ENCODE measurements around the gene DNAJA4. TPM values are rescaled to one million over a fixed set of nuclear protein-coding genes. Genes with fewer than 3 reads are reported as not detected.

Gene DNAJA4
- total and polyA plus RNA-seq, 2 of the 8 experiments (the other 6 are each of a cell fraction or from before 2014, with no cell fraction given) = 3.6 to 6.2 TPM

DNA sequence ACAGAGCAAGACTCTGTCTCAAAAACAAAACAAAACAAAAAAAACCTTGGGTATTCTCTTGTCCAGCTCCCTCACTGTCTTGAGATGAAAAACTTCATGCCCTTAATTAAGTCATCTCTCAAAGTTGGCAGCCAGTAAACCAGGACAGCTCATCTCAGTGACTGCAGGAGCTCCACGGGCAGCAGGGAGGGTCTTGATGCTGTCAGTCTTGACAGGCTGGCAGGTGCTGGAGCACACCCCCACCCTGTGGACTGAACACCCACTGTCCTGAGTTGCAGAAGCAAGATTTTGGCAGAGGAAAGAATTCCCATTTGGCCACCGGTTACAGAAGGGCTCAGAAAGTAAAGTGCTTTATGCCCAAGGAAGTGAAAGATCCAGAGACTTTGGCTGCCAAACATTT is 8.0 kb downstream of the DNAJA4 start:
- DNase-seq (ENCODE audit: low read depth in 1 of 2, low spot score in 2 of 2) (no peak), FAIRE-seq (no peak)
- 65% methylated on average over 2 of the region's 2 CpGs; no CpG with 5 or more reads in 1 of the 2 experiments for WGBS, 2 experiments (ENCODE audit: extremely low coverage in 1 of 2, insufficient coverage in 1 of 2, insufficient read length in 1 of 2, insufficient replicate concordance in 2 of 2, low coverage in 1 of 2, low lambda C conversion rate in 2 of 2, missing lambda C conversion rate in 1 of 2)
- no peak overlapping the region for H3K4me3 ChIP-seq (ENCODE audit: extremely low read depth in 1 of 4, insufficient read depth in 2 of 4, low read depth in 3 of 4, low read length in 4 of 4)
- H3K9ac ChIP-seq (replicated peaks in 1 of 4; ENCODE audit: extremely low read depth in 1 of 4, low read depth in 3 of 4, low read length in 3 of 4) = no peak overlapping the region
- H3K56ac ChIP-seq (replicated peaks; ENCODE audit: insufficient read length, low read depth, low read length) = no peak overlapping the region
- no peak overlapping the region for H4K91ac ChIP-seq (replicated peaks; ENCODE audit: insufficient read length, low read length)
- no peaks in the 10 kb centered on the region for H4K20me1 ChIP-seq (replicated peaks in 1 of 2; ENCODE audit: control insufficient read depth in 1 of 2, insufficient read depth in 2 of 2, low read length in 2 of 2)
- no peak overlapping the region for H2BK120ac ChIP-seq (replicated peaks; ENCODE audit: low read depth, low read length)
- no peak overlapping the region for H2AFZ ChIP-seq (ENCODE audit: low read length)
- no peak overlapping the region for H4K8ac ChIP-seq (ENCODE audit: extremely low read depth, insufficient read depth, low read length)
- H2BK15ac ChIP-seq (ENCODE audit: low read length) = no peak overlapping the region
- H3K4me1 ChIP-seq (replicated peaks in 1 of 4; ENCODE audit: control insufficient read depth in 3 of 4, insufficient read depth in 4 of 4, low read length in 3 of 4) = no peaks in the 10 kb centered on the region; a peak in 1 of 7 replicates
- H3K14ac ChIP-seq (ENCODE audit: insufficient read length) = no peak overlapping the region
- no peak overlapping the region for H4K5ac ChIP-seq (ENCODE audit: insufficient read length, low read depth, low read length)
- POLR2A ChIA-PET (ENCODE audit: partially characterized antibody) = interaction anchor here (1.1 kb wide), 1 partner anchor 9 kb away, joined by 3 read pairs; no protein-coding TSS in a partner anchor
- no peak overlapping the region for H3K23ac ChIP-seq (ENCODE audit: insufficient read length)
- H2BK5ac ChIP-seq (ENCODE audit: low read depth, low read length) = no peak overlapping the region
- H3K27ac ChIP-seq (ENCODE audit: low read depth, low read length) = no peak overlapping the region
- H3K27me3 ChIP-seq (replicated peaks in 1 of 4; ENCODE audit: control insufficient read depth in 3 of 4, extremely low read depth in 1 of 4, insufficient read depth in 3 of 4, low read length in 3 of 4) = no peaks in the 10 kb centered on the region
- H3K79me1 ChIP-seq (ENCODE audit: low read depth, low read length) = no peaks in the 10 kb centered on the region
- H2AK5ac ChIP-seq (ENCODE audit: low read depth, low read length) = no peak overlapping the region
- CTCF ChIA-PET (ENCODE audit: partially characterized antibody) = interaction anchor here (0.7 to 1.9 kb wide), 3 partner anchors 23 to 61 kb away, joined by 3 to 5 read pairs (median 3); no protein-coding TSS in a partner anchor
- no peaks in the 10 kb centered on the region for H3K23me2 ChIP-seq (ENCODE audit: low read depth, low read length)
- H3K9me3 ChIP-seq (ENCODE audit: insufficient read depth in 2 of 2, low read depth in 1 of 2, low read length in 1 of 2) = no peaks in the 10 kb centered on the region
- no peaks in the 10 kb centered on the region for H3K36me3 ChIP-seq (ENCODE audit: control insufficient read depth in 2 of 4, insufficient read depth in 4 of 4, low read length in 3 of 4)
- H2BK12ac ChIP-seq (ENCODE audit: low read depth, low read length) = no peak overlapping the region
- no peak overlapping the region for H3K4ac ChIP-seq (replicated peaks; ENCODE audit: insufficient read length, low read depth, low read length)
- no peak overlapping the region for H3K18ac ChIP-seq (ENCODE audit: extremely low read depth, low read length)
- H2BK20ac ChIP-seq (ENCODE audit: low read length) = no peak overlapping the region
- no peak overlapping the region for H3K4me2 ChIP-seq (ENCODE audit: insufficient read depth in 1 of 2, low read depth in 2 of 2, low read length in 2 of 2)
- no peaks in the 10 kb centered on the region for H3K79me2 ChIP-seq (ENCODE audit: control insufficient read depth in 1 of 2, insufficient read depth in 2 of 2, low read length in 2 of 2)
- TF ChIP-seq, protein P1, sequence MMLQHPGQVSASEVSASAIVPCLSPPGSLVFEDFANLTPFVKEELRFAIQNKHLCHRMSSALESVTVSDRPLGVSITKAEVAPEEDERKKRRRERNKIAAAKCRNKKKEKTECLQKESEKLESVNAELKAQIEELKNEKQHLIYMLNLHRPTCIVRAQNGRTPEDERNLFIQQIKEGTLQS (IDR thresholded peaks at IDR 0.05; ENCODE audit: insufficient read depth, low read depth, low read length) = no peak
- TF ChIP-seq POLR2A (IDR thresholded peaks at IDR 0.05; ENCODE audit: control extremely low read depth in 1 of 2, low read depth in 2 of 2, low read length in 2 of 2) = no peak
- TF ChIP-seq CHD2 (IDR thresholded peaks at IDR 0.05; ENCODE audit: low read length) = no peak
- TF ChIP-seq SRF (IDR thresholded peaks at IDR 0.05; ENCODE audit: low read depth, low read length) = no peak
- TF ChIP-seq SIRT6 (IDR thresholded peaks at IDR 0.05; ENCODE audit: low read length) = no peak
- no peak for TF ChIP-seq EZH2 (IDR thresholded peaks at IDR 0.05; ENCODE audit: low read depth, low read length, severe bottlenecking)
- TF ChIP-seq RXRA (IDR thresholded peaks at IDR 0.05; ENCODE audit: insufficient read depth, low read depth, low read length) = no peak
- no peak for TF ChIP-seq SIN3A (conservative IDR thresholded peaks at IDR 0.05 in 1 of 2, IDR thresholded peaks at IDR 0.05 in 1 of 2; ENCODE audit: low read depth in 1 of 2, low read length in 2 of 2)
- TF ChIP-seq TEAD4 (IDR thresholded peaks at IDR 0.05; ENCODE audit: low read depth, low read length) = no peak
- no peak for TF ChIP-seq SP2 (IDR thresholded peaks at IDR 0.05; ENCODE audit: low read length)
- TF ChIP-seq BRCA1 (IDR thresholded peaks at IDR 0.05; ENCODE audit: low read depth, low read length) = no peak
- TF ChIP-seq CTBP2 (IDR thresholded peaks at IDR 0.05; ENCODE audit: borderline replicate concordance, insufficient read depth, insufficient read length, low read length) = no peak
- TF ChIP-seq, protein P2, sequence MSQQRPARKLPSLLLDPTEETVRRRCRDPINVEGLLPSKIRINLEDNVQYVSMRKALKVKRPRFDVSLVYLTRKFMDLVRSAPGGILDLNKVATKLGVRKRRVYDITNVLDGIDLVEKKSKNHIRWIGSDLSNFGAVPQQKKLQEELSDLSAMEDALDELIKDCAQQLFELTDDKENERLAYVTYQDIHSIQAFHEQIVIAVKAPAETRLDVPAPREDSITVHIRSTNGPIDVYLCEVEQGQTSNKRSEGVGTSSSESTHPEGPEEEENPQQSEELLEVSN (IDR thresholded peaks at IDR 0.05) = no peak
- TF ChIP-seq TAF1 (IDR thresholded peaks at IDR 0.05; ENCODE audit: low read depth, low read length) = no peak
